Gastroesophageal sphincter (tissue), 3 donors: ENCODE measurements around the gene ARL13B.

Source experiments
- CTCF ChIP-seq, 4 experiments: fragments of 200-600 bp in 2 of 4; fragments of 450-650 bp in 2 of 4; sonication (generic) in 1 of 4; IDR thresholded peaks; one replicate each; pipeline ENCODE4 v1.5.1; 2017 to 2019; ENCODE audit warnings: antibody characterized with exemption in 4 of 4, mild to moderate bottlenecking in 2 of 4, moderate library complexity in 2 of 4
- POLR2A ChIP-seq, 2 donors: fragments of 450-650 bp; IDR thresholded peaks; one replicate each; pipeline ENCODE4 v1.6.1; 2017; ENCODE audit warnings: antibody characterized with exemption in 2 of 2, mild to moderate bottlenecking in 2 of 2, moderate library complexity in 1 of 2
- POLR2AphosphoS5 ChIP-seq: sonication (generic); formaldehyde crosslinking; IDR thresholded peaks from one replicate; pipeline ENCODE4 v1.6.1; 2017; ENCODE audit warnings: antibody characterized with exemption

DNA sequence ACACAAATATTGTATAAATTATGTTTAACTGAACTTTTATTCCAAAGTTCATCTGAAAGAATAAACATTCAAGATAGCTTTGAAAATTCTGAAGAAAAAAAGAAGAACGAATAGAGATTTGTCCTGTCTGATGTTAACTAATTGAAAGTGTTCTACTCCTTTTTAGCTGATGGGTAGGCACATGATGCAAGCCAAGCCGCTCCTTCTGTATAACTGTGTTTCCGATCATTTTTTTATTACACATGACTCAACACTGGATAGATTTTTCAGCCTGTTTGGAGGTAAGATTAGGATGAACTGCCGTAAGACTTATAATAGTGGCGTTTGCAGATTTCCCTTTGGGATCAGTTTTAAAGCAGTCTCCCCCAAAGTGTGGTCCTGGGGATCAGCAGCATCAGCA lies 101.9 kb downstream of the ARL13B start:
- TF ChIP-seq CTCF (IDR thresholded peaks at IDR 0.05) (no peak), POLR2A (IDR thresholded peaks at IDR 0.05) (no peak), POLR2AphosphoS5 (no peak)
